Measurements from ENCODE around the gene FAM83B.
"Not testable (repeated sequence)": the region's sequence is repeated elsewhere in the genome, so short reads cannot be mapped to it uniquely, and the experiment has no call there.

FAM83B gene

DNA sequence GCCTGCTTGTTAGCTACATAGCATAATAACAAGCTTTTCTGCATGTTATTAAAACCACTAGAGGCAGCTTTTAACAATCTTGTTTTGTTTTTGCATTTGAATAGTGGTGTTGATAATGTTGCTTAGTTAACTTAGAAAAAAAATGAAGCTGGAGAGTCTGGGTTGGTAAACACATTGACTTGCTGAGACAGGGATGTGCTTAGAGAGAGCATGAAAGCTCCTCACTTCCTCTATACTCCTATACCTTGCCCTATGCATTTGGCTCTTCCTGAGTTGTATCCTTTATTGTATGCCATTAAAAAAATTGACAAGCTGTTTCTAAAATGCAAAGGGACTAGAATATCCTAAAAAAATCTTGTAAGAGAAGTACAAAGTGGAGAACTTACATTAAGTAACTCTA is 13.6 kb downstream of the FAM83B start:
- DNase-seq (ENCODE audit: low read depth in 3 of 3), result no peak

DNA sequence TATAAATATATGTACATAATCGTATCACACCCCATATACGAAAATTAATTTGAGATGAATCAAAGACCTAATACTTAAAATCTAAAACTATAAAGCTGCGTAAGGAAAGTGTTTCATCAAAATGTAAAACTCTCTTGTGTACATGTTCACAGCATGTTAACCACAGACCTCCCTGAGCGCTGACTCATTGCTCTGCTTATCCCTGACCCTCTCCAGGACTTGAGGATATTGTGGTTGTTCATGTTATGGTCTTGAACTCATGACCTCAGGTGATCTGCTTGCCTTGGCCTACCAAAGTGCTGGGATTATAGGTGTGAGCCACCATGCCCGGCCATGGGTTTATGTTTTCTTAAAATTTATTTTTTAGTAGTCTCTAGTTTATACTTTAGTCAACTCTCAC is 14.2 kb downstream of the FAM83B start:
- DNase-seq (ENCODE audit: low read depth in 3 of 3), result no peak

DNA sequence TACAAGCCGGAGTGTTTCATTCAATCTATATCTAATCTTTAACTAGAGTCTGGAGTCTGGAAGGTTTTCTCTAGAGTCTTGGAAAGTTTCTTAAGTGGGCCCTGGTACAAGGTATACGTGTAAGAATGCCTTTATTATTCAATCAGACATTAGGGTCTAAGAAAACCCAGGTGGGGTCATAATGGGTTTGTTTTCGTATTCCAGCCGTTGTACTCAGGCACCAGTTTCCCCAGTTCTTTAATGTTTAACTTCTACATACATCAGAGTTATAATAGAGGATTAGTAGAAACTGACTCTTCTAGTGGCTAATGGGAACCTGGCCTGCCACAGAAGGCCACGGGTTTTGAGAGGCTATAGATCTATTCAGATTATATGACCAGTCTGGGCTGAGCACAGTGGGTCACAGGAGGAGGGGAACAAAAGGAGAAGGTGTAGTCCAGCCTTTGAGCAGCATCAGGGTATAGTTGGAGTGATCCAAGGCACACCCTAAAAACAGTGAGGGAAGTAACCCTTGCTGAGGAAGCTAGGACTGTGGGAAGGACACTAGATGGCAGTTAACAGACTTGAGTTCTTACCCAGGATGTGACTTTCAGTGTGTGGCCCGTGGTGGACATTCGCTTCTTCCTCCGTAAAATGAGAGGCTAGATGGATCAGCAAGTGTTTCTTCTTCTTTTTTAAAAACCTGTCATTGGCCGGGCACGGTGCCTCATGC is 15.5 kb downstream of the FAM83B start:
- no peak for DNase-seq (ENCODE audit: low read depth in 3 of 3)

DNA sequence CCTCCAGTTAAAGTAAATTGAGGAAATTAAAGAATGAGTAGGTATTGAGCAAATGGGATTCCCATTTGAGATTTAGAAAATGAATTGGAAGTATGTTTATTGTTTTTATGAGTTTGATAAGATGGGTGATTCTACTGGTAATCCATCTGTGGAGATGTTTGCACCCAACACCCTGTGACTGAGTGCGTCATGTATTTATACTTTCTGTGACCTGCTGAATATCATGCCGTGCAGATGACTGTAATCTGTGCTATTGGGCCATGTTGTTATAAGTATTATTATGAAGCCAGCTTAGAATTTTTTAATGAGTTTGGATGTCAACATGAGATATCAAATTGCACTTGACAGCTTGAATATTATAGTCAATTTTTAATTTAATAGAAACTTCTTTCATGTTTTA is 17.7 kb downstream of the FAM83B start:
- DNase-seq (ENCODE audit: low read depth in 3 of 3), result no peak

DNA sequence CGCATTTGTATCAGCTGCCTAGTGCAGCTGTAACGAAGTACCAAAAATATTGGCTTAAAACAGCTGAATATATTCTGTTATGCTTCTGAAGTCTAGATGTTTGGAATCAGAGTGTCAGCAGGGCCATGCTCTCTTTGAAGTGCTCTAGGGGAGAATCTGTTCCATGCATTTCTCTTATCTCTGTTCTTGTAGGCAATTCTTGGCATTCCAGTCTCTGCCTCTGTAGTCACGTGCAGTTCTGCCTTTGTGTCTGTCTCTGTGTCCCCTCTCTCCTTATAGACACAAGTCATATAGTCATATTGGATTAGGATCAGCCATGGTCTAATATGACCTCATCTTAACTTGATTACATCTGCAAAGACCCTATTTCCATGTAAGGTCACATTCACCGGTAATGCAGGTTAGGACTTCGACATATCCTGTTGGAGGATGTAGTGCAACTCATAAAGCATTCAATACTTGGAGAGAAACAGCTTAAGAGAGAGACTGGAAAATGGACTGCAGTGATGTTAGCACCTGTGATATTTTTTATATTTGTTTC is 18.6 kb downstream of the FAM83B start:
- no peak for DNase-seq (ENCODE audit: low read depth in 3 of 3)

DNA sequence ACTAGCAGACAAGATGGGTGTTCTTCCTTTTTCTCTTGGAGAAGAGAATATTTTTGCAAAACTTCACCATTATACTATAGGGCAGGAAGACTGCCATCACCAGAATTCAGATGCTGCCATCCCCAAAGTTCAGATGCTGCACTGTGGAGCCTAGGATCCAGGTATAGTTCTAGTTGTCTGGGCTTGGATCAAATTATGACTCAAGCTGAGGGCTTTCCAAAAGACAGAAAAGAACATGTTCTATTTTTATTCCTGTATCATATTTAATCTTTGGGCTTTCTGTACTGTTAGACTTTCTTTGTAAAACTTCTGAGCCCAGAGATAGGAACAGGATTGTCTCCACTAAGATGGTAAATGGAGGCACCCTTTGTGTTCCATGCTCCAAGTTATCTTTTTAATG is 22.0 kb downstream of the FAM83B start:
- no peak for DNase-seq (ENCODE audit: low read depth in 3 of 3)

DNA sequence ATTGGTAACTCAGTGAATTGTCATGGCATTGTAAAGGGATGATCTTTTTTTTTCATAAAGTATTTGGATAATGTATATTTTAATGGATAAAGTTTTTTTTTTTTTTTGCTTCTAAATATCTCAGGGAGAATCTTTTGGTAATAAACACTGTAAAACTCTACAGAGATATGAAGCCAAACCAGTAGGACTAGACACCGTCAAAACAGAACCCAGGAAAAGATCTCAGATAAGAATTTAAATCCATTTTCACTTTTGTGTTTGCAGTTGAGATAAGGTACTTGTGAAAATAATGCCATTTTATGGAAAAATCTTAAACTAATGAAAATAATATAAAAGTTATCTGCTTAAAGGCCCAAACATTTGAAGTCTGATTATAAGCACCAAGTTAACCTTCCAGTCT is 27.0 kb downstream of the FAM83B start:
- no peak for DNase-seq (ENCODE audit: low read depth in 3 of 3)

DNA sequence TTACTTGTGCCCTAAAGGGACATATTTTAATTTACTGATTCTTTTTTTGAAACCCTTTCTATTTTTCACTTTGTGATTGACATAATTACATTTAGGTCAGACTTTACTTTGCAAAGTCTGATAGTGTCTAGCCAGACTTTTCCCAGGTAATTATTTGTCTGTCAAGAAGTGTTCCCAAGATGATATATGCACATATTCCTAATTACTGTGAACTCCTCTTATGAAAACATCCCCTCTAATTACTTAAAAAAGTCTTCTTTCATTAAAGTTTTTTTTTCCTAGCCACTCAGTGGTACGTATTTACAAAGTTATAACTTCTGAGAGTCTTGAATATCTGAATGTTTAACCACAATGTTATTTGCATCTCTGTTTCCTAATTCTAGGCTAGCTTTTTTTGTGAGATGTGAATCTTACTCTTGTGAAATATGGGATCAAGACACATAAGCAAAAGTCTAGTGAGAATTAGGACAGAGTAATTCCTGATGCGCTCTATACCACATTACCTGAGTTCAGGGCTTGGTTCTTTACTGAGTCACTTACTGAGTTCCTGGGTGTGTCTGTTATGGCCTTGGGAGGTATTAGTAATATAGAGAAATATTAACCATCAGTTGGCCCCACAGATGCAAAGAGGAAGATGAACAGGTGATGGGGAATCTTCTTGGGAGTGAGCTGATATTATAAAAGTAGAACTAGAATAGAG is 27.9 kb downstream of the FAM83B start:
- no peak for DNase-seq (ENCODE audit: low read depth in 3 of 3)

DNA sequence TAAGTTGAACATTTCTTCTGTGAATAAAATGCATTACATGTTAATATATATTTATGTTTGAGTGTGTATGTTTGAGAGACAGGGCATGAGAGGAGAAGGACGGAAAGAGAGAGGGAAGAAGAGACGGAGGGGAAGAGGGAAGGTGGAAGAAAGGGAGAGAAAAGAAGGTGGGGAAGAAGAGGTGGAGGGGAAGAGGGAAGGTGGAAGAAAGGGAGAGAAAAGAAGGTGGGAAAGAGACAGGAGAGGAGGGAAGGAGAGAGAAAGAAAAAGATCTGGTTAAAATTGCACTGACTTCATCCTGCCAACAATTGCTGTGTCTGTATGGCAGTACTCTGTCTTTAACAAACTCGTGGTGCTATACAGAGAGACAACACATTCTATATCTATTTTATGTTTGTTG is 29.0 kb downstream of the FAM83B start:
- no peak for DNase-seq (ENCODE audit: low read depth in 3 of 3)

DNA sequence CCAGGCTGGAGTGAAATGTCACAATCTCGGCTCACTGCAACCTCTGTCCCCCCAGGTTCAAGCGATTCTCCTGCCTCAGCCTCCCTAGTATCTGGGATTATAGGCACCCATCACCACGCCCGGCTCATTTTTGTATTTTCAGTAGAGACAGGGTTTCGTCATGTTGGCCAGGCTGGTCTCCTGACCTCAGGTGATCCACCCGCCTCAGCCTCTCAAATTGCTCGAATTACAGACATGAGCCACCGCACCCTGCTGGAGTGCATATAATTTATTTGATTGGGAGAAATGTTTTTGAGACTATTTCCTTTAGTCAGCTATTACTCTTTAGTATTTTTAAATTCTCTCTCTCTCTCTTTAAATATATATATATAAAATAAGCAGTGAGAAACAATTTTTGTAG is 29.8 kb downstream of the FAM83B start:
- DNase-seq (ENCODE audit: low read depth in 3 of 3), result no peak

DNA sequence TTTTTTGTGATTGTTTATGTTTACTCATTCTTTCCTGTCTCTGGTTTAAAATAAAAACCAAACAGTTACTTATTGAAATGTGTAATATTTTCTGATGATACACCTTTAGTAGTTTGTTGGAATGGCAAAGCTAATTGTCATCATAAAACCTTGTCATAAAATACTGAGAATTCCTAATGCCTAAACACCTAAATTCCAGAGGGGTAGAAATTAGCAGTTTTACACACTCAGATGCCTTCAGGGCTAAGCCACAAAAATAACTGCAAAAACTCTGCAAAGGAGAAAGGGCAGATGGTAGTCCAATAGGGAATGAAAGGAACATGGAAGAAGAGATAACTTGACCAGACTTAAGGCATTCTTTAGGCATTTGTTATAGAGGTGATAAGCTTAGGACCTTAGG is 30.3 kb downstream of the FAM83B start:
- no peak for DNase-seq (ENCODE audit: low read depth in 3 of 3)

DNA sequence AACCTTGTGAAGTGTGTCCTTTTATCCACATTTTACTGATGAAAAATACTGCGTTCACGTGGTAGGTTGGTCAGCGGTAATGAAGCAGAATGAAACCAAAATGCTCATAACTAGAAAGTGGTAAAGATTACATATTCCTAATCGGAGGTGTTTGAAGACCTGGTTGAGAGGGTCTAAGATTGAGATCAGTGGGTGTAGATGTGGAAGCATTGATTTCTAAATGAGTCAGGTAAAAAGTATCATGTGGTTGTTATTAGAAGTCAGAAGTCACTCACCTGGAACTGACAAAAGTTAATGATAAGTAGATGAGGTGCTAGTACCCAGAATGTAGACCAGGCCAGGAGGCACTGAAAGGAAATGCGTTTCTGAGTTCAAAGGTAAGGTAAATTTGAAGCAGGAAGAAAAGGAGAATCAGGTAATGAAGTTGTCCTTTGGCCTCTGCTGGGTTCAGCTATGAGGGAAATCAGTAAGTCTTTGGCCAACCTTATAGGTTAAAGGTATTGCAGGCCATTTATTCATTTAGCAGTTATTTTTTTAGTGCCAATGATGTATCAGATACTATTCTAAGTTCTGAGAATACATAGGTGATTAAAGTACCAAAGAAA is 31.2 kb downstream of the FAM83B start:
- DNase-seq (ENCODE audit: low read depth in 3 of 3), result no peak

DNA sequence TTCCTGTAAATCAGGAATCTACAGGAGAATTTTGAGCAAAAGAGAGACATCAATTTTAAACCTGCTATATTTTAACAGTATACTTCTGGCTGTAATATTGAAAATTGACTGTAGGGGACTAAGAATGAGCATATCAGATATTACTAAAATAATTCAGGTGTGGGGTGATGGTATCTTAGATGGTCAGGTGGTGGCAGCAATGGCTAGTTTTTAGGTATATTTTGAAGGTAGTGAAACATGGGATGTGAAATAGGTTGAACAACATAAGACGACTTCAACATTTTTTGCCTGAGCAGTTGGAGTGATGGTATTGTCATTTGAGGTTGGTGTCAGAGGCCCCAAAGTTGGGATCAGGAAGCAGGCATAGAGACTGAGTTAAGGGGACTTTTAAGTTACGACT is 32.1 kb downstream of the FAM83B start:
- no peak for DNase-seq (ENCODE audit: low read depth in 3 of 3)

DNA sequence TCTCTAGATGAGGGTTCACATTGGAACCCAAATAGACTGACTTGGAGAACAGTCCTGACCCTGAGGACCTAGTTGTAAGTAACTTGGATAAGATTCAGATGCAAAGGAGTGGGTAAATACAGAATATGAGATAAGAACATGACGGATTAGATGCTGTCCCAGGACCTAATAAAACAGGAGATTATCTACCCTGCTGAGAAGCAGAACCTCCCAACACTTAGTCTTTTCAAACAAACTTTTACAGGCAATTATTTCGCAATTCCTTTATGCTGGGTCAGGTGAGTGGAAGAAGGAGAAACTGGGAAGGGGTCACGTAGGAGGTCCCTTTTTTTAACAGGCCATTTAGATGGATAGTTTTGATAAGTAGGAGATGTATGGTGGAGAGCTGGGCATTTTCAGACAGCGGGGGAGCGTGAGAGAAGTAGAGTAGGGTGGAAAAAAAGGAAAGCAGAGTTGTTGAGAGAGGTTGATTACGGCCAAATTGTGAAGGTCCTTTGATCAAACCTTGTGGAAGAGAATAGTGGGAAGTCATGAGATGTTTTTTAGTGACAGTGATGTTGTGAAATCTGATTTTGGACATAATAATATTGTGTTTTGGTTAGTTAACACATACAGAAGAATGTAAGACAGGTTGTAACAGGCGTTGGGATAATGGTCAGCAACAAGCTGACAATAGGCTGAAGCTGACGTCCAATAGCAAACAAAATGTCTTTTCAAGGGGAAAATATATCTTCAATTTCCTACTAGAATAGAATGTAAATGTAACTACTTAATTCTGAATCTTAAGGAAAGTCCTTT is 32.8 kb downstream of the FAM83B start:
- DNase-seq (ENCODE audit: low read depth in 3 of 3), result no peak

DNA sequence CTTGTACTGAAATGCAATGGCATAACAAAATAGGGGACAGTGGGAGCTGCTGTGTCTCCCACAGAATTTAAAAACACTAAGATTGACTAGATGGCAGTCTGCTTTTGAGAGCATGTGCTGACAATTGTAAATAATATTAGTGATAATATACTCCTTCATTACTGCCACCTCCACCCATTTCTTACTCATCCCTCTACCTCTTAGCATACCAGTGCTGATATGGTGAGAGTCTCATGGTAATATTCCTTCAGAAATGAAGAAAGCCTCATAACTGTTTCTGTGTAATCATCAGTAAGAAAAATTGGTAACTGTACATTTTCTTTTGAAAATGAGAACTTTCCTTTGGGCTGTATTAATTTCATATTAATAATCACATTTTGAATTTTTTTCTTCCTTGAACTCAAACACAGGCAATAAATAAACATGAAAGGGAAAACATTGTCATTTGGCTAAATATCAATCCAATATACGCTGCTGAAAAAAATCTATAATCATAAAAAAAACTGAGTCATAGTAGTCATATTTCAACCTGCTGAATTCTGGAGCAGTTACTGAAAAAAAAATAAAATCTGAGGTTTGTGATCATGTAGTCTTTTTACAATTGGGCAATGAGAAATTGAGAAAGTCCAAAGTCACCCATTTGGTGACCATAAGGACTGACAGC is 34.6 kb downstream of the FAM83B start:
- DNase-seq (ENCODE audit: low read depth in 3 of 3), result no peak

DNA sequence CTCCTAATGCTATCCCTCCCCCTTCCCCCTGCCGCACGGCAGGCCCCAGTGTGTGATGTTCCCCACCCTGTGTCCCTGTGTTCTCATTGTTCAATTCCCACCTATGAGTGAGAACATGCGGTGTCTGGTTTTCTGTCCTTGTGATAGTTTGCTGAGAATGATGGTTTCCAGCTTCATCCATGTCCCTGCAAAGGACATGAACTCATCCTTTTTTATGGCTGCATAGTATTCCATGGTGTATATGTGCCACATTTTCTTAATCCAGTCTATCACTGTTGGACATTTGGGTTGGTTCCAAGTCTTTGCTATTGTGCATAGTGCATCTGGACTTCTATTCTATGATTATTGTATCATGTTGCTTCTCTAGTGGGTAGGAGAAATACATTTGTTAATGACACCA is 35.3 kb downstream of the FAM83B start:
- DNase-seq (ENCODE audit: low read depth in 3 of 3), result not testable (repeated sequence)

DNA sequence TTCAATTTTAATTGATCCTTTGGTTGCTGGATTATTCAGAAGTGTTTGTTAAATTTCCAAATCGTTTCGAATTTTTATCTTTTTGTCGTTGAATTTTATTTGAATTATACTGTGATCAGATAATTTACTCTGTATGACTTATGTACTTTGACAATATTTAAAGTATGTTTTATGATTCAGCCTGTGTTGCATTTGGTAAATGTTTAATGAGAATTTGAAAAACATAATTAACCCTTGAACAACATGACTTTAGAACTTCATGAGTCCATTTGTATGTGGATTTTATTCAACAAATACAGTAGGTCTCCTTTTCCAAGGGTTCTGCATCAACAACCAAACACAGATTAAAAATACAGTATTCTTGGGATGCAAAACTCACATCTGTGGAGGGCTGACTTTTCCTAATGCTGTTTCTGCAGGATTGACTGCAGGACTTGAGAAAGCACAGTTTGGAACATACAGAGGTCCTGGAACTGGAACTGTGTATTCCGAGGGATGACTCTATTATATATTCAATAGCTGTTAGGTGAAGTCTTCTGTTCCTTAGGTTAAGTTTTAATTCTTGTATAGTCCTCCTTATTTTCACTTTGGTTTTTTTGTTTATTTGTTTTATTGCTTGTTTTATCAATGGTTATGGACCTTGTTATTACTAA is 40.5 kb downstream of the FAM83B start:
- DNase-seq (ENCODE audit: low read depth in 3 of 3), result no peak

DNA sequence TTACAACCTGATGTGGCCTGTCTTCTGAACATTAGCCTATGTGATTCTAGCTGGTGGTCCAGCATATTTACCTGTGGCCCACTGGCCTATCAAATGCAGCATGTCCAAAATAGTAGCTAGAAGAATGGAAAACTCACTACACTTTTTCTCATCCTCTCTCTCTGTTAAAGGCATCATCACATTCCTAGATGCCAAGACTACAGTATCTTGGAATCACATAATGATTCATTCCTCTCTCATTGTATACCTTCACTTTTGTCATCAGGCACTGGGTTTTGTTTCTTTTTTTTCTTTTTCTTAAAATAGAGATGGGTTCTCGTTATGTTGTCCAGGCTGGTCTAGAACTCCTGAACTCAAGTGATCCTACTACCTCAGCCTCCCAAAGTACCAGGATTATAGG is 45.0 kb downstream of the FAM83B start:
- no peak for DNase-seq (ENCODE audit: low read depth in 3 of 3)

DNA sequence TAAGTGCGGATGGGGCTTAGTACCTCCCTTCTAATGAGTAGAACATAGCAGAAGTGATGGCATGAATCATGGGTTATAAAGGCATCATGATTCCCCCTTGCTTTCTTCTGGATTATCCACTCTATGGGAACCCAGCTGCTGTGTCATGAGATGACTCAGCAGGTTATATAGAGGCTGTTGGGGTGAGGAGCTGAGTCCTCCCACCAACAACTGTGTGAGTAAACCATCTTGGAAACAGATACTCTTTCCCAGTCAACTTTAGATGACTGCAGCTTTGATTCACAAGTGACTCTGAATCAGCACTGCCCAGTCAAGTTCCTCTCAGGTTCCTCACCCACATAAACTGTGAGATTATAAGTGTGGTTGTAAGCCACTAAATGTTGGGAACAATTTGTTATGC is 46.3 kb downstream of the FAM83B start:
- no peak for DNase-seq (ENCODE audit: low read depth in 3 of 3)

DNA sequence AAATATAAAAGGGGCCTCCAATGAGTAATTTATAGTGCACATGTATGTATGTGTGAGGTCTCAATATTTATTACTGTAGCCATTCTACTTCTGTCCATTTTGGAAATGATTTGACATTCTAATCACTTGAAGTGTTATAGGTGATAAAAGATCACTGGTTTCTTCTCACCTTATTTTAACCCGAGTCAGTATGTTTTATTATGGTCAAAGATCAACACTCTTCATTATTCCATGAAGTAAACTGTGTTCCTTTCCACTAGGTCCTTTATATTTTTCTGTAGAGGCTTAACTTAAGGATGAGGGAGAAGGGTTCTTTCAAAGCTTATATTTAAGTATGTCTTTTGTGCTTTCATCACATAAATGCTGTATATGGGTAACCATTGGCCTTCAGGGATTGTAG is 47.2 kb downstream of the FAM83B start:
- DNase-seq (ENCODE audit: low read depth in 3 of 3), result no peak

DNA sequence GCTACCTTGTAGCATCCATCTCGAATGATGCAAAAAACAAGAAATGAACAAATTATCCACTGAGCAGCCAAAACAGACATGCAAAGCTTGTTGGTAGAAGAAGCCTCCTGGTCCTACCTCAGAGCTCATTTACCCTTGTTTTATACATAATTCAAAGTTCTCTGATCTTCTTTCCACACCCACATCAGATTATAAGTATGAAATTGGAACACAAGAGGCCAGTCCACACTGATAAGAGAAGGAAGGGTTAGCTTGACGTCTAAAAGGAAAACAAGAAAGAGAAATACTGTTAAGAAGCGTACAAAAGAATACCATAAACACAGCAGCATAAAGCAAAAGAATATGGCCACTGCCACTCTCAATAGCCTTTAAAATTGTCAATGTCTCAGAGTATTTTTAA is 49.7 kb downstream of the FAM83B start:
- no peak for DNase-seq (ENCODE audit: low read depth in 3 of 3)

Measured in stimulated activated CD4-positive, alpha-beta T cell treated with anti-CD3 and anti-CD28 coated beads, TNF-alpha, amount 100 ng/mL, for 4 hours (primary cell).